ACHN (cell line): ENCODE data around the gene ELMO3.

Experiments
- DNase-seq: peaks from one replicate; pipeline ENCODE4 v3.0.0-alpha.2; 2015
- in situ Hi-C: cut with HindIII; loops from 2 replicates; pipeline ENCODE4 v1.10.0; 2017; ENCODE audit warnings: low sequenced_read_pairs, low pct_ligation_motif_present, low pct_unique_long_range_greater_than_20kb

The ELMO3 gene

DNA sequence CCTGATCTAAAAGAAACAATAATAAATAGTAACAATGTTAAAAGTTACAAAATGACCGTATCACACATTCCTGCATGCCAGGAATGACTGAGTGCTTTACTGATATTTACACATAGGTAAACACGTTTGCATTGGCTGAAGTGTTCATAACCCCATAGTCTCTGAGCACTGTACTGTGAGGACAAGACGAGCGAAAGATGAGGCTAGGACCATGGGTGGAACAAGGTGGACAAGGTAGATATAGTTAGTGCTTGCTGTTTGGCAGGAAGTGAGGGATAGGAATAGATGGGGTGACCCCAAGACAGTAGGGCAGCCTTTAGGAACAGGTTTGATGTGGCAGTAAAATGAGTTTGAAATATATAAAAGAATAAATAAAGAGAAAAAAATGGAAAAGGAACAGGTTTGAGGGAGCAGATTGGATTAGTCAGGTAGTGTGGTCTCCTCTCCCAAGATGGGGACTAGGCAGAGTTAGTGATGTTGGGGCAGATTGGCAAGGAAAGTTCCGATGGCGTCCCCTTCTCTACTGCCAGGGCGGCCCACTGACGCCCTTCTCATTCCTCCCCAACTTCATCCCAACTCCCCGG lies 7.4 kb upstream of the ELMO3 start:
- DNase-seq = no peak
- in situ Hi-C loops = no loop called here

DNA sequence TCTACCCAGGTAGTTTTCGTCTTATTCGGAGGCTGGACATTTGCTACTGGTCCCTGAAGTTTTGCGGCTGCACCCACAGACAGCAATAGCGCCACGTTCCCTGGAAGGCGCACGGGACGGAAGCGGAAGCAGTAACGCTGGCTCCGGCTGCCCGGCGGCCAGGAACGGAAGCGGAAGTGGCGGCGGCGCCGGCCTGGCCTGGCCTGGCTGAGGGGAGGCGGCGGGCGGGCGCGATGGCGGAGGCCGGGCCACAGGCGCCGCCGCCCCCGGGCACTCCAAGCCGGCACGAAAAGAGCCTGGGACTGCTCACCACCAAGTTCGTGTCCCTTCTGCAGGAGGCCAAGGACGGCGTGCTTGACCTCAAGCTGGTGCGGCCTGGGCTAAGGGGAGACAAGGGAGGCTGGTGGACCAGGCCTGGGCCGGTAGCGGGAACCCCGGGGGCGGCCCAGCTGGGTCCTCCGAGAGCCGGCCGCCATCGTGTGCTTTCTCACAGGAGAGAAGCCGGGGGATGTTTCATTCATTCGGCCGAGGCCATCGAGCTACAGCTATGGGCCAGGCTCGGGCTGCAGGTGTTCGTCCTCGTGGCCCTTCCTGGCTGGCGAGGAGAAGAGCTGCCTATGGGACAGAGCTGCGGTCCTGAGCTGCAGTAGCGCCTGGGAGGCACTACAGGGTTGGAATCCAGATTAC lies 6.8 kb upstream of the ELMO3 start, which contains the start of gene E2F4:
Gene E2F4 (plus strand): TSS at position 161 of the 687 bp plus-strand sequence. CDS start 73 bp downstream, at position 234.
- in situ Hi-C loops = no loop called here
- peak; percentile 97 for DNase-seq

DNA sequence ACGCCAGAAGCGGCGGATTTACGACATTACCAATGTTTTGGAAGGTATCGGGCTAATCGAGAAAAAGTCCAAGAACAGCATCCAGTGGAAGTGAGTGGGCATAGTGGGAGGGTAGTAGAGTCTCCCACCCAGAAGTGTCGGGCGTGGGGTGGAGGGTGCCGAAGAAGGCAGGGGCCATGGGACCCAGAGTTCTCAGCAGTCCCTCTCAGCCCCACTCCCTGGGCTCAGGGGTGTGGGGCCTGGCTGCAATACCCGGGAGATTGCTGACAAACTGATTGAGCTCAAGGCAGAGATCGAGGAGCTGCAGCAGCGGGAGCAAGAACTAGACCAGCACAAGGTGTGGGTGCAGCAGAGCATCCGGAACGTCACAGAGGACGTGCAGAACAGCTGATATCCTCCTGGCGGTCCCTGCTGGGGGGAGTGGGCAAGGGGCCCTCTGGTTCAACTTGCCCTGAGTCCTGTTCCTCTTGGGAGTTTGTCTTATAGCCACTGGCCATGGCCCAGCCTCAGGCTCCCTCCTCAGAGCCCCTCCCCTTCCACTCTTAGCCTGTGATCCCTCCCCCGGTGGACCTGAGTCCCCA lies 6.1 kb upstream of the ELMO3 start:
- in situ Hi-C loops = no loop called here
- DNase-seq = no peak

DNA sequence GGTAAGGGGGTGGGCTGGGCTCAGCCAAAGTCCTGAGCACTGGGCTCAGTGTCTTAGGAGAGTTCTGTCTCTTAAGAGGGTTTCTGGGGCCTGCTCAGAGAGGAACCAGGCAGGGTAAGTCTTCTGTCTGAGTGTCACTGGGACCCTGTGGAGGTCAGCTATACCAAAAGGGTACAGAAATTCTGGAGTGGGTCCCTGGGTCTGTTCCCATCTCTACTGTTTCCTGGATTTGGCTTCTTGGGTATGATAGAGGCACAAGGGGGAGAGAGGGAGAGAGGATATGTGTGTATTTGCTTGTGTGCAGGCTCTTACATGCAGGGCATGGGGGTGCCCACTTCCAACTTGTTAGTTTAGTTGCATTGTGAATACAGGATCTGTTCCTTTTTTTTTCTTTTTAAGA lies 5.4 kb upstream of the ELMO3 start:
- in situ Hi-C loops = no loop called here
- no peak for DNase-seq

DNA sequence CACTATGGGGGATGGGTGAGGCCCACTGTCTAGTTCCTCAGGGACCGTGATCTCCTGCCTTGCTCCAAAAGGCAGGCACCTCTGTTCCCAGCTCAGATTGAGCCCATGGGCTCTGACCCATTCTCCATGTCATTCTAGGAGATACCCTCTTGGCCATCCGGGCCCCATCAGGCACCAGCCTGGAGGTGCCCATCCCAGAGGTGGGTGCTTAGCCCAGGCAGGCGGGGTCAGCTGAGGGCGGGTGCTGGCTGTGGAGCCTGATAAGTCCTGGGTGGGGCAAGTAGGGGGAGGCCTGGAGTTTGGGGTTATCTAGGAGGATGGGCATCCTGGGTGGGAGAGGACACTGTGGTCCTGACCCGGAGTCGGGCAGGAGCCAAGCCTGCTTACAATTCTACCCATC lies 4.7 kb upstream of the ELMO3 start:
- no peak for DNase-seq
- in situ Hi-C loops = no loop called here

DNA sequence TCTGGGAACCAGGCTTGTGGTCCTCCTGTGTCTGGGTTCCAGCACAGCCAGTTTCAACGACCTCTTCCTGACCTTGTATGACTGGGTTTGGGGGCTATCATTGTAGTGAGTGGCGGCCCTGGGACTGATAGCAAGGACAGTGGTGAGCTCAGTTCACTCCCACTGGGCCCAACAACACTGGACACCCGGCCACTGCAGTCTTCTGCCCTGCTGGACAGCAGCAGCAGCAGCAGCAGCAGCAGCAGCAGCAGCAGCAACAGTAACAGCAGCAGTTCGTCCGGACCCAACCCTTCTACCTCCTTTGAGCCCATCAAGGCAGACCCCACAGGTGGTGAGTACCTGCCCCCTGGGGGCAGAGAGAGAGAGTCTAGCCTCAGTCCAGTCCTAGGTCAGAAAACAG lies 3.3 kb upstream of the ELMO3 start:
- in situ Hi-C loops = no loop called here
- DNase-seq = no peak

DNA sequence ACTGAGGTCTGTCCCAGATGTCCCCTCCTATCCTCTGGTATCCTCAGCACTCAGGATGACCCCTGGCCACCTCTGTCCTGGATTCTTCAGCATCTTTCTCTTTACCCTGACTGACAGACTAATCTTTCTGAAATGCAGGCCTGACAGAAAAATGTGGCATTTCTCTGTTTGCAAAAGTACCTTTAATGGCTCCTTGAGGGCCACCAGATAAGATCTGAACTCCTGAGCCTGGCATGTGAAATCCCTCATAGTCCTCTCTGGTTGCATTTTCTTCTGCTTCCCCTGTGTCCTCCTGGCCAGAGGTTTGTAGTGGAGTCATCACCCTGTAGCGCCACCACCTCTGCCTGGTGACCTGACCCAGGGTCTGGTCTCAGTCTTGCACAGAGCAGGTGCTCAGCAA lies 2.0 kb upstream of the ELMO3 start:
- no peak for DNase-seq
- in situ Hi-C loops = no loop called here

DNA sequence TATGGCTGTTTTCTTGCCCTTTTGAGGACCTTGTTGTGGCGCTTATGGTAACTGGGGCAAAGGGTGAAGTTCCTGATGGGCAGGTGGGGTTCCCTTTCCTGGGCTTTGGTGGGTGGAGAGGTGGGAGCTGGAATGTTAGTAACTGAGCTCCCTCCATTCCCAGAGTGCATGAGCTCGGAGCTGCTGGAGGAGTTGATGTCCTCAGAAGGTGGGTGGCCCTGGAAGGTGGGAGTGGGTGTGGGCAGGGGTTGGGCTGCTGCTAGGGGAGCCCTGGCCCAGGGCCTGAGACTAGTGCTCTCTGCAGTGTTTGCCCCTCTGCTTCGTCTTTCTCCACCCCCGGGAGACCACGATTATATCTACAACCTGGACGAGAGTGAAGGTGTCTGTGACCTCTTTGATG lies 1.2 kb upstream of the ELMO3 start:
- in situ Hi-C loops = no loop called here
- DNase-seq = no peak

DNA sequence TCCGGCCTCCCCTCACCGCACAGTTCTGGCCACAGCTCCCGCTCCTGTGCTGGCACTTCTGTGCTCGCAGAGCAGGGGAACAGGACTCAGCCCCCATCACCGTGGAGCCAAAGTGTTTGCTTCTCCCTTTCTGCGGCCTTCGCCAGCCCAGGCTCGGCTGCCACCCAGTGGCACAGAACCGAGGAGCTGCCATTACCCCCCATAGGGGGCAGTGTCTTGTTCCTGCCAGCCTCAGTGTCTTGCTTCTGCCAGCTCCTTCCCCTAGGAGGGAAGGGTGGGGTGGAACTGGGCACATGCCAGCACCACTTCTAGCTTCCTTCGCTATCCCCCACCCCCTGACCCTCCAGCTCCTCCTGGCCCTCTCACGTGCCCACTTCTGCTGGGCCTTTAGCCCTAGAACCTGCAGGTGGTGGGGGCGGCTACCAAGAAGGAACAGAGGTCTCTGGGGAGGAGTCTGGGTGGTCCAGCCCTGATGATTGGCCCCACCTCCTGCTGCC lies 645 bp upstream of the ELMO3 start:
- in situ Hi-C loops = no loop called here
- DNase-seq = peak; percentile 75

DNA sequence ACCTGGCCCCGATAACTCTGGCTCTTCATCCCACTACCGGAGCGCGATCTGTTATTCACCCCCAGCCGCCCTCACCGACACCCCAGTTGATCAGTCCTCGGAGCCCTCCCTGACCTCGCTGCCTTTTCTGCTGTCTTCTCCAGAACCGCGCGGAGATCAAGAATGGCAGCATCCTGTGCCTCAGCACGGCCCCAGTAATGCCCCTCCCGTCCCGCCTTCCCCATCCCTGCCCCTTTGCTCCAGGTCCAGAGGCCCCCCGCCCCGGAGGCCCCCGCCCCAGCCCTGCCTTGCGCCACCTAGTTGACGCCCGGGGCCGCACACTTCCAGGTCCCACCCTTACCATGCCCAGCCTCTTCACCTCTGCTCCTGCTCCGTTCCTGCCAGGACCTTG lies 872 bp downstream of the ELMO3 start:
- DNase-seq = no peak
- in situ Hi-C loops = no loop called here

DNA sequence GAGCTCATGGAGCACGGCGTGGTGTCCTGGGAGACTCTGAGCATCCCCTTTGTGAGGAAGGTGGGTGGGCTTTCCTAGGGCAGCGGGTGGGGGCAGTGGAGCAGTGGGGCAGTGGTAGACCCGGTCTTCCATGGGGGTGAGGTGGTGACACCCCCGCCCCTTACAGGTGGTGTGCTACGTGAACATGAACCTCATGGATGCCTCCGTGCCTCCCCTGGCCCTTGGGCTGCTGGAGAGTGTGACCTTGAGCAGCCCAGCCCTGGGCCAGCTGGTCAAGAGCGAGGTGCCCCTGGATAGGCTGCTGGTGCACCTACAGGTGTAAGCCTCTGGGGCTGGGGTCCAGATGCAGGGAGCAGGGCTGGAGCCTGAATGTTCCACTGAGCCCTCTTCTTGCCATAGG lies 1.6 kb downstream of the ELMO3 start:
- no peak for DNase-seq

DNA sequence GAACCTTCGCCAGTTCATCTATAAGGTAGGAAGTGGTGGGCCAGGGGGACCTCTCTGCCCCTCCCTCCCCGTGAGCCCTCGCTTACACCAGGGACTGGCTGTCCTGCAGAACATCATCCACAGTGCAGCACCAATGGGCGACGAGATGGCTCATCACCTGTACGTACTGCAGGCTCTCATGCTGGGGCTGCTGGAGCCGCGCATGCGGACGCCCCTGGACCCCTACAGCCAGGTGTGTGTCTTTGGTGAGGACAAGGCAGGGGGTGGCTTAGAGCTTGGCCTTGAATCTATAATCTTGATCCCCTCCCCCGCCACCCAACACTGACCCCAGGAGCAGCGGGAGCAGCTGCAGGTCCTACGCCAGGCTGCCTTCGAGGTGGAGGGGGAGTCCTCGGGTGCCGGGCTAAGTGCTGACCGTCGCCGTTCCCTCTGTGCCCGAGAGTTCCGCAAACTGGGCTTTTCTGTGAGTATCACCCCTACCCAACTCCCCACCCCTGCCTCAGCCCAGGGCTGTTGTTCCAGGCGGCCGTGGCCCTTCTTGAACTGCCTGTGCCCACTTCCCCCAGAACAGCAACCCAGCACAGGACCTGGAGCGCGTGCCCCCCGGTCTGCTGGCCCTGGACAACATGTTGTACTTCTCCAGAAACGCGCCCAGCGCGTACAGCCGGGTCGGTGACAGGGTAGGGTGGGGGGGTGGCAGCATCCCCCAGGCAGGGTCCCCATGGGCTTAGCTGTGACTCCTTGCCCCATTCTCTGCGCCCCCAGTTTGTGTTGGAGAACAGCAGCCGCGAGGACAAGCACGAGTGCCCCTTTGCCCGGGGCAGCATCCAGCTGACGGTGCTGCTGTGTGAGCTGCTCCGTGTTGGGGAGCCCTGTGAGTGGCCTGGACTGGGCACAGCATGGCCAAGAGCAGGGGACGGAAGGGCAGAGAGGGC lies 2.7 kb downstream of the ELMO3 start:
- in situ Hi-C loops = no loop called here
- no peak for DNase-seq

More for the DNA sequence above, 1.6 kb downstream of the ELMO3 start:
- in situ Hi-C loops = no loop called here

DNA sequence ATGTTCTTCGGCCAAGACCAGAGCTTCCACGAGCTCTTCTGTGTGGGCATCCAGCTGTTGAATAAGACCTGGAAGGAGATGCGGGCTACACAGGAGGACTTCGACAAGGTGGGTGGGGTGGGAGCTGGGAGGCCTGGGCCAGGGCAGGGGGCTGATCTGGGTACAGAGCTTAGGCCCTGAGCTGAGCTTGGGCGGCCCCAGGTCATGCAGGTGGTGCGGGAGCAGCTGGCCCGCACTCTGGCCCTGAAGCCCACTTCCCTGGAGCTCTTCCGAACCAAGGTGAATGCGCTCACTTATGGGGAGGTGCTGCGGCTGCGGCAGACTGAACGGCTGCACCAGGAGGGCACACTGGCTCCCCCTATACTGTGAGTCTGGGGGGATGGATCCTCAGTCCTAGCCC lies 3.5 kb downstream of the ELMO3 start:
- in situ Hi-C loops = no loop called here
- DNase-seq = no peak

DNA sequence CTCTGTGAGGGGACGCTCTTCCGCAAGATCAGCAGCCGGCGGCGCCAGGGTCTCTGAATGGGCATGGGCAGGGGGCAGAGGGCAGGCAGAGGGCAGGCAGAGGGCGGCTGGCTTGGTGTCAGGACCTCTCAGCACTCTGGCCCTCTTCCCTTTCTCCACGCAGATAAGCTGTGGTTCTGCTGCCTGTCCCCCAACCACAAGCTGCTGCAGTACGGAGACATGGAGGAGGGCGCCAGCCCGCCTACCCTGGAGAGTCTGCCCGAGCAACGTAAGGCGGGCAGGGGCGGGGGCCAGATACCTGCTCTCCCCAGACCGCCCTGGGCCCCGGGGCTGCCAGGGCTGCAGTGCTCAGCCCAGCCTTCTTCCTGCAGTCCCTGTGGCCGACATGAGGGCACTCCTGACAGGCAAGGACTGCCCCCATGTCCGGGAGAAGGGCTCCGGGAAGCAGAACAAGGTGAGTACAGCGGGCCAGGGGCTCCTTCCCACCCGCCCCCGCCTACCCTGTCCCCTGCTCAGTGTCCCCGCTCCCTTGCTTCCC lies 4.1 kb downstream of the ELMO3 start:
- in situ Hi-C loops = no loop called here
- DNase-seq = no peak

DNA sequence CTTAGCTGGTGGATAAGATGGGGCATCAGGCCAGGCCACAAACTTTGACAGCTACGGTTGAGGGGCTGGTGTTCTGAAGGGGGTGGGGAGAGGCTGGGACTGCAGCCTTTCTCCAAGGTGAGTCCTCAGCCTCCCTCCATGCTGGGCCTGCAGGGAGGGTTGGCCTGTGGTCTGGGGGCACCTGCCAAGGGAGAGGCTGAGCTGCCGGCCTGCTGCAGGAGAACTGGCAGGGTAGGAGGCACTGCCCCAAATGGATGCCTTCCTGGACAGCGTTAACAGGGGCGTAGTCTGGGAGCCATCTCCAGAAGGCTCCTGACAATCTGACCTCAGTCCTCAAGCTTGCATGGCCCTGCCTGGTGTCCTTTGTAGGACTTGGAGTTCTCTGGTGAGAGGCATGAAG lies 5.1 kb downstream of the ELMO3 start:
- no peak for DNase-seq
- in situ Hi-C loops = no loop called here

DNA sequence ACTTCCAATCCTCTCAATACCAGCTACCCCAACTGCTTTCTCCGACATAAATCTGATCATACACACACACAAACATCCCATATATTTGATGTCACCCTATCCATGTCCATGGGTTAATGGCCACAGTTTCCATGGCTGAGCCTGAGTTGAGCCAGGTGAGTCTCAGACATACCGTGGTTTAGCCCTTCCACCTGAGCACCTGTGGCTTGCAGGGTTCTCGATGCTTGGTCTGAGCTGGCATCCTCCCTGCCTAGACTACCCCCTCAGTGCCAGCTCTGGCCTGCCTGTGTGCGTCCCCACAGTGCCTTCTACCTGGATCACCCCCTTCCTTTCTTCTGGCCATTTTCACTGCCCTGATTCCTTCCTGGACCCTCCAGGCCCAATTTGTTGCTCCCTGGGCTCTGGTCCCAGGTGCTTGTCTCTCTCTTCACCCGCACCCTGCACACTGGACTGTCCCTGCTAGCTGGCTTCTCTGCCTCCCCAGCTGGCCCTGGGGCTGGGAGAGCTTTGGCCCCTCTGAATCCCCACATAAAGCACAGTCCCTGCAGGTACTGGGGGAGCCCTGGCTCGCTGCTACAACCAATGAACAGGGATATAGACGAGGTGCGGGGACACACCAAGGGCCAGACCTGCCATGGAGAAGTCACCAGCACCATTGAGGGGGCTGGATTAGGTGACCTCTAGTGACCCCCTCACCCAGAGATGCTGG lies 7.4 kb downstream of the ELMO3 start:
- DNase-seq = no peak

DNA sequence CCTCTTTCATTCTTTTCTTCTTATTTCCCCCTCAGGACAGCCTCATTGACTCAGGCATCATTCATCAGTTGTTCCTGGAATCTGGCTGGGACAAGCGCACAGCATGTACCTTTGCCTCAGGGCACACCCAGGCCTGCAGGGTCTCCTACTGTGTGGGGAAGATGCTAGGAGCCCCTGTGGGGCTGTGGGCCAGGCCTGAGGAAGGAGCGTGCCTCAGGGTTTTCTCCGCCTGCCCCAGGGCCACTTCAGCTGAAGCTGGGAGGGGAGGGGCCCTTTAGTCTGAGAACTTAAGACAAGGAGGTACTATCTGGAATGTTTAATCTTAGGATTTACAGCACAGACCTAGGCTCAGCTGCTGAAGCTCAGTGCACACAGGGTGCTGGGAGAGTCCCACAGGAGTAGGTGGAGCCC lies 7.9 kb downstream of the ELMO3 start:
- in situ Hi-C loops = no loop called here
- DNase-seq = no peak

More for the DNA sequence above, 7.4 kb downstream of the ELMO3 start:
- in situ Hi-C loops = no loop called here
